SK-N-SH (cell line): ENCODE data around the gene SLC17A9. TPM values are rescaled to one million over a fixed set of nuclear protein-coding genes. Genes with fewer than 3 reads are reported as not detected.

Source experiments
- CTCF ChIA-PET: fragments of 300-600, 350-600 bp; formaldehyde crosslinking; extraction: SDS; loops from one replicate; lab custom pipeline; 2021; lab: Yijun Ruan, JAX
- POLR2A ChIA-PET: fragments of 350-600 bp; sonication (Branson Sonifier 250); formaldehyde crosslinking; extraction: SDS; loops from one replicate; lab custom pipeline; 2020; ENCODE audit warnings: antibody characterized with exemption, inconsistent platforms; lab: Yijun Ruan, JAX
- DNase-seq: peaks from one replicate; pipeline ENCODE4 v3.0.0; 2012
- H2AFZ ChIP-seq: fragments of 200-600 bp; sonication (generic); 2 replicates; pipeline ENCODE4 v1.8.1; 2016; ENCODE audit warnings: antibody characterized with exemption, mild to moderate bottlenecking, low read depth
- H3F3A ChIP-seq: fragments of 200-600 bp; sonication (generic); replicated peaks from 2 replicates; pipeline ENCODE3; 2016; ENCODE audit warnings: antibody characterized with exemption, mild to moderate bottlenecking; ENCODE audit not compliant: insufficient read depth
- H3K27ac ChIP-seq, 2 experiments: fragments of 200-500 bp in 1 of 2; fragments of 200-600 bp in 1 of 2; sonication (Bioruptor generic) in 1 of 2; sonication (generic), shearing (Covaris generic) in 1 of 2; 2 replicates each; pipeline versions ENCODE4 v1.5.1 to v1.6.1; 2014 to 2016; ENCODE audit warnings: low read depth in 2 of 2, inconsistent platforms in 1 of 2, low read length in 1 of 2, mild to moderate bottlenecking in 1 of 2, mixed read lengths in 1 of 2
- H3K27me3 ChIP-seq: fragments of 200-600 bp; sonication (generic), shearing (Covaris generic); 2 replicates; pipeline ENCODE4 v1.6.1; 2016; ENCODE audit warnings: mixed run types; ENCODE audit not compliant: insufficient read depth
- H3K36me3 ChIP-seq, 2 experiments: fragments of 200-500 bp in 1 of 2; fragments of 200-600 bp in 1 of 2; sonication (Bioruptor generic) in 1 of 2; sonication (generic) in 1 of 2; replicated peaks in 1 of 2; 2 replicates each; pipeline versions ENCODE3 to v1.5.1; 2014 to 2016; ENCODE audit warnings: low read length in 1 of 2, mild to moderate bottlenecking in 1 of 2; ENCODE audit not compliant: insufficient read depth in 2 of 2, control insufficient read depth in 1 of 2
- H3K4me1 ChIP-seq, 2 experiments: fragments of 200-500 bp in 1 of 2; fragments of 200-600 bp in 1 of 2; sonication (Bioruptor generic) in 1 of 2; sonication (generic), shearing (Covaris generic) in 1 of 2; 2 replicates each; pipeline versions ENCODE4 v1.5.1 to v1.6.1; 2014 to 2016; ENCODE audit warnings: low read depth in 1 of 2, low read length in 1 of 2, mixed run types in 1 of 2; ENCODE audit not compliant: insufficient read depth in 2 of 2, control insufficient read depth in 1 of 2
- H3K4me2 ChIP-seq: fragments of 200-600 bp; sonication (generic), shearing (Covaris generic); 2 replicates; pipeline ENCODE4 v1.6.1; 2017; ENCODE audit warnings: mixed run types
- H3K4me3 ChIP-seq, 2 experiments: fragments of 200-500 bp in 1 of 2; fragments of 200-600 bp in 1 of 2; sonication (Bioruptor generic) in 1 of 2; sonication (generic), shearing (Covaris generic) in 1 of 2; 2 replicates each; pipeline versions ENCODE4 v1.5.1 to v1.8.1; 2014 to 2016; ENCODE audit warnings: low read depth in 2 of 2, inconsistent platforms in 1 of 2, low read length in 1 of 2, mild to moderate bottlenecking in 1 of 2, mixed read lengths in 1 of 2, moderate library complexity in 1 of 2
- H3K79me2 ChIP-seq: fragments of 200-600 bp; sonication (generic); 2 replicates; pipeline ENCODE4 v1.8.1; 2017; ENCODE audit warnings: mild to moderate bottlenecking; ENCODE audit not compliant: insufficient read depth
- H3K9ac ChIP-seq: fragments of 200-600 bp; sonication (generic); 2 replicates; pipeline ENCODE4 v1.6.1; 2017; ENCODE audit warnings: mixed run types
- H3K9me2 ChIP-seq: fragments of 200-600 bp; sonication (generic); 2 replicates; pipeline ENCODE4 v1.6.1; 2017; ENCODE audit warnings: mixed run types
- H3K9me3 ChIP-seq: fragments of 200-600 bp; sonication (generic); 2 replicates; pipeline ENCODE4 v1.6.1; 2017; ENCODE audit warnings: mixed run types, mild to moderate bottlenecking, moderate library complexity
- H4K20me1 ChIP-seq: fragments of 200-600 bp; sonication (generic); 2 replicates; pipeline ENCODE4 v1.6.1; 2017; ENCODE audit warnings: mild to moderate bottlenecking, mixed run types; ENCODE audit not compliant: insufficient read depth
- ELF1 ChIP-seq: IDR thresholded peaks from 2 replicates; pipeline ENCODE4 v1.4.0; 2012
- EP300 ChIP-seq, 2 experiments: IDR thresholded peaks; 2 replicates each; pipeline versions ENCODE4 v1.4.0 to v1.6.1; 2012; ENCODE audit warnings: borderline replicate concordance in 1 of 2, low read depth in 1 of 2, low read length in 1 of 2
- EZH2phosphoT487 ChIP-seq: fragments of 200-600 bp; sonication (generic); IDR thresholded peaks from 2 replicates; pipeline ENCODE4 v1.6.1; 2017; ENCODE audit warnings: low read depth, mixed run types, mild to moderate bottlenecking, antibody characterized with exemption, moderate library complexity, borderline replicate concordance
- FOXJ3 ChIP-seq: sonication (generic); formaldehyde crosslinking; IDR thresholded peaks from 2 replicates; pipeline ENCODE4 v1.5.1; 2020; ENCODE audit warnings: mild to moderate bottlenecking, missing genetic modification reagents
- MAX ChIP-seq: IDR thresholded peaks from 2 replicates; pipeline ENCODE4 v1.4.0; 2012; ENCODE audit warnings: low read depth
- NFIC ChIP-seq: IDR thresholded peaks from 2 replicates; pipeline ENCODE4 v1.4.0; 2012; ENCODE audit warnings: borderline replicate concordance
- NRF1 ChIP-seq: IDR thresholded peaks from 2 replicates; pipeline ENCODE4 v1.6.1; 2012; ENCODE audit warnings: low read depth, mild to moderate bottlenecking, low read length
- POLR2AphosphoS5 ChIP-seq: IDR thresholded peaks from 2 replicates; pipeline ENCODE4 v1.6.1; 2012; ENCODE audit warnings: low read depth, low read length
- RAD21 ChIP-seq: IDR thresholded peaks from 2 replicates; pipeline ENCODE4 v1.6.1; 2012; ENCODE audit warnings: mild to moderate bottlenecking, low read length
- REST ChIP-seq: IDR thresholded peaks from 2 replicates; pipeline ENCODE4 v1.6.1; 2012; ENCODE audit warnings: mild to moderate bottlenecking, low read depth, low read length, moderate library complexity
- RXRA ChIP-seq: IDR thresholded peaks from 2 replicates; pipeline ENCODE4 v1.4.0; 2012; ENCODE audit warnings: low read depth, mild to moderate bottlenecking, borderline replicate concordance
- SIN3A ChIP-seq: IDR thresholded peaks from 2 replicates; pipeline ENCODE4 v1.6.1; 2012; ENCODE audit warnings: low read depth, mild to moderate bottlenecking, low read length, moderate library complexity, borderline replicate concordance
- SMC3 ChIP-seq: IDR thresholded peaks from 2 replicates; pipeline ENCODE4 v1.6.1; 2012; ENCODE audit warnings: low read depth, low read length, improper control_type of control experiment
- TAF1 ChIP-seq: IDR thresholded peaks from 2 replicates; pipeline ENCODE4 v1.6.1; 2012; ENCODE audit warnings: low read depth, mild to moderate bottlenecking, low read length, moderate library complexity, borderline replicate concordance
- YY1 ChIP-seq: IDR thresholded peaks from 2 replicates; pipeline ENCODE4 v1.4.0; 2012; ENCODE audit warnings: low read depth, mild to moderate bottlenecking
- ZBTB33 ChIP-seq: IDR thresholded peaks from 2 replicates; pipeline ENCODE4 v1.4.0; 2012; ENCODE audit warnings: low read depth, borderline replicate concordance
- WGBS: methylation state at CpG from one replicate; pipeline ENCODE4 v1.1.6; 2017; ENCODE audit warnings: low lambda C conversion rate; 5-methylcytosine and 5-hydroxymethylcytosine counted together
- polyA plus RNA-seq, 3 experiments: library from polyadenylated mRNA; depleted of rRNA; stranded (reverse); fragments of >200 nt; gene quantifications; 2 replicates each; pipeline ENCODE4 v1.2.3, GENCODE V29; 2012
- TF ChIP-seq, protein P1 (sequence below): fragments of 200-600 bp; sonication (generic); IDR thresholded peaks from 2 replicates; pipeline ENCODE4 v1.6.1; 2017; ENCODE audit warnings: antibody characterized with exemption, mild to moderate bottlenecking, moderate library complexity
- TF ChIP-seq, protein P2 (sequence below): IDR thresholded peaks from 2 replicates; pipeline ENCODE4 v1.4.0; 2012; ENCODE audit warnings: low read depth, borderline replicate concordance

SLC17A9 gene
- polyA plus RNA-seq, 1 of the 3 experiments (the other 2 are of a cell fraction), result not detected

GRCh38 chr20:62949153-62949821 lies 3.2 kb upstream of the SLC17A9 start:
- H3K79me2 ChIP-seq, result peaks cover under 1% of the 10 kb centered on the region; the same call in 1 of the 2 replicates
- DNase-seq, result no peak
- H3K36me3 ChIP-seq, result peaks cover 35 to 57% of the 10 kb centered on the region in 2 experiments
- H3K9ac ChIP-seq, result no peak overlapping the region
- no peak overlapping the region for H3K4me2 ChIP-seq
- CTCF ChIA-PET, result interaction anchor here (0.9 to 2.1 kb wide), 4 partner anchors 21 to 60 kb away, joined by 3 to 9 read pairs (median 4); no protein-coding TSS in a partner anchor
- H3F3A ChIP-seq, result no peaks in the 10 kb centered on the region
- no peak overlapping the region for H2AFZ ChIP-seq
- H3K9me3 ChIP-seq, result no peaks in the 10 kb centered on the region
- no peaks in the 10 kb centered on the region for H3K9me2 ChIP-seq
- H3K4me1 ChIP-seq, result peaks cover 0 to 16% of the 10 kb centered on the region in 2 experiments; a peak in 2 of 4 replicates
- POLR2A ChIA-PET, result interaction anchor here (1.5 kb wide), 1 partner anchor 11 kb away, joined by 6 read pairs; the partner anchor contains the start of gene GID8
- H4K20me1 ChIP-seq, result no peaks in the 10 kb centered on the region
- no peak for TF ChIP-seq YY1
- no peak overlapping the region for H3K27ac ChIP-seq
- H3K27me3 ChIP-seq, result no peaks in the 10 kb centered on the region
- no peak overlapping the region for H3K4me3 ChIP-seq
- 100% methylated on average over 6 of the region's 6 CpGs for WGBS

DNA sequence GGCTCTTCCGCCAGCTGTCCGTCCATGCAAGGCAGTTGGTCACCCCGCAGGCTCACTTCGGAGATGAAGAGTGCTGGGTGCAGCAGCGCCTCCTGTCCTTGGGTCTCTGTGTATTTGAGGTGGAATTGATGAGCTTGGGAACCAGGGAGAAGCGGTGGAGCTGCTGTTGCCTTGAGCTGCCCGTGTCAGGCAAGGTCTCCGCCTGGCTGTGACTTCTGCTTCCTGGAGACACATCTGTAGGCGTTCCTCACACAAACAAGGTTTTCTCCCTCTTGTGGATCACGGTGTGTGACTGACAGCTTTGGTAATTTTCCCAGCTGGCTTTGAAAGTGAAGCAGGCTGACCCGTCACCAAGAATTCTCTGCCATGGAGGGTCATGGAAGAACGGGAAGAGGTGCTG lies 2.5 kb upstream of the SLC17A9 start:
- WGBS, result 81% methylated on average over 4 of the region's 12 CpGs

More for the DNA sequence above, 2.5 kb upstream of the SLC17A9 start:
- no peak overlapping the region for H3K9ac ChIP-seq
- DNase-seq, result no peak
- no peak overlapping the region for H3K27ac ChIP-seq
- H4K20me1 ChIP-seq, result no peaks in the 10 kb centered on the region
- TF ChIP-seq NFIC, result no peak
- TF ChIP-seq, protein P1, sequence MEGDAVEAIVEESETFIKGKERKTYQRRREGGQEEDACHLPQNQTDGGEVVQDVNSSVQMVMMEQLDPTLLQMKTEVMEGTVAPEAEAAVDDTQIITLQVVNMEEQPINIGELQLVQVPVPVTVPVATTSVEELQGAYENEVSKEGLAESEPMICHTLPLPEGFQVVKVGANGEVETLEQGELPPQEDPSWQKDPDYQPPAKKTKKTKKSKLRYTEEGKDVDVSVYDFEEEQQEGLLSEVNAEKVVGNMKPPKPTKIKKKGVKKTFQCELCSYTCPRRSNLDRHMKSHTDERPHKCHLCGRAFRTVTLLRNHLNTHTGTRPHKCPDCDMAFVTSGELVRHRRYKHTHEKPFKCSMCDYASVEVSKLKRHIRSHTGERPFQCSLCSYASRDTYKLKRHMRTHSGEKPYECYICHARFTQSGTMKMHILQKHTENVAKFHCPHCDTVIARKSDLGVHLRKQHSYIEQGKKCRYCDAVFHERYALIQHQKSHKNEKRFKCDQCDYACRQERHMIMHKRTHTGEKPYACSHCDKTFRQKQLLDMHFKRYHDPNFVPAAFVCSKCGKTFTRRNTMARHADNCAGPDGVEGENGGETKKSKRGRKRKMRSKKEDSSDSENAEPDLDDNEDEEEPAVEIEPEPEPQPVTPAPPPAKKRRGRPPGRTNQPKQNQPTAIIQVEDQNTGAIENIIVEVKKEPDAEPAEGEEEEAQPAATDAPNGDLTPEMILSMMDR, result no peak
- no peak for TF ChIP-seq TAF1
- TF ChIP-seq, protein P2, sequence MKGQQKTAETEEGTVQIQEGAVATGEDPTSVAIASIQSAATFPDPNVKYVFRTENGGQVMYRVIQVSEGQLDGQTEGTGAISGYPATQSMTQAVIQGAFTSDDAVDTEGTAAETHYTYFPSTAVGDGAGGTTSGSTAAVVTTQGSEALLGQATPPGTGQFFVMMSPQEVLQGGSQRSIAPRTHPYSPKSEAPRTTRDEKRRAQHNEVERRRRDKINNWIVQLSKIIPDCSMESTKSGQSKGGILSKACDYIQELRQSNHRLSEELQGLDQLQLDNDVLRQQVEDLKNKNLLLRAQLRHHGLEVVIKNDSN, result no peak
- no peak for TF ChIP-seq MAX
- TF ChIP-seq NRF1, result no peak
- TF ChIP-seq YY1, result no peak
- no peak for TF ChIP-seq RAD21
- TF ChIP-seq SIN3A, result no peak
- TF ChIP-seq RXRA, result no peak
- no peak for TF ChIP-seq EP300 (IDR thresholded peaks at IDR 0.05; ENCODE audit: borderline replicate concordance in 1 of 2, low read depth in 1 of 2, low read length in 1 of 2)
- no peak for TF ChIP-seq FOXJ3
- no peak for TF ChIP-seq ELF1
- no peak for TF ChIP-seq ZBTB33
- no peak for TF ChIP-seq EZH2phosphoT487
- TF ChIP-seq REST, result no peak
- no peak for TF ChIP-seq SMC3
- no peak for TF ChIP-seq POLR2AphosphoS5
- no peaks in the 10 kb centered on the region for H3F3A ChIP-seq
- H3K36me3 ChIP-seq, result peaks cover 28 to 50% of the 10 kb centered on the region in 2 experiments
- H3K9me3 ChIP-seq, result no peaks in the 10 kb centered on the region
- no peak overlapping the region for H3K4me2 ChIP-seq
- H3K79me2 ChIP-seq, result no peaks in the 10 kb centered on the region
- H3K4me1 ChIP-seq, result peaks cover 0 to 16% of the 10 kb centered on the region in 2 experiments; a peak in 2 of 4 replicates
- H3K27me3 ChIP-seq, result no peaks in the 10 kb centered on the region
- H3K9me2 ChIP-seq, result no peaks in the 10 kb centered on the region
- CTCF ChIA-PET, result interaction anchor here (1.3 to 2.1 kb wide), 2 partner anchors 23 to 50 kb away, joined by 5 to 9 read pairs; no protein-coding TSS in a partner anchor
- no peak overlapping the region for H3K4me3 ChIP-seq
- POLR2A ChIA-PET, result interaction anchor here (1.5 kb wide), 1 partner anchor 12 kb away, joined by 6 read pairs; the partner anchor contains the start of gene GID8
- no peak overlapping the region for H2AFZ ChIP-seq
